Mammary microvascular endothelial cell (primary cell): ENCODE data around the gene GOLGA5. TPM values are rescaled to one million over a fixed set of nuclear protein-coding genes. Genes with fewer than 3 reads are reported as not detected.

Experiments
- total RNA-seq: library from RNA; depleted of rRNA; stranded (reverse); fragments of >200 nt; gene quantifications from 2 replicates; pipeline ENCODE4 v1.2.3, GENCODE V29; 2015

GOLGA5 gene, protein sequence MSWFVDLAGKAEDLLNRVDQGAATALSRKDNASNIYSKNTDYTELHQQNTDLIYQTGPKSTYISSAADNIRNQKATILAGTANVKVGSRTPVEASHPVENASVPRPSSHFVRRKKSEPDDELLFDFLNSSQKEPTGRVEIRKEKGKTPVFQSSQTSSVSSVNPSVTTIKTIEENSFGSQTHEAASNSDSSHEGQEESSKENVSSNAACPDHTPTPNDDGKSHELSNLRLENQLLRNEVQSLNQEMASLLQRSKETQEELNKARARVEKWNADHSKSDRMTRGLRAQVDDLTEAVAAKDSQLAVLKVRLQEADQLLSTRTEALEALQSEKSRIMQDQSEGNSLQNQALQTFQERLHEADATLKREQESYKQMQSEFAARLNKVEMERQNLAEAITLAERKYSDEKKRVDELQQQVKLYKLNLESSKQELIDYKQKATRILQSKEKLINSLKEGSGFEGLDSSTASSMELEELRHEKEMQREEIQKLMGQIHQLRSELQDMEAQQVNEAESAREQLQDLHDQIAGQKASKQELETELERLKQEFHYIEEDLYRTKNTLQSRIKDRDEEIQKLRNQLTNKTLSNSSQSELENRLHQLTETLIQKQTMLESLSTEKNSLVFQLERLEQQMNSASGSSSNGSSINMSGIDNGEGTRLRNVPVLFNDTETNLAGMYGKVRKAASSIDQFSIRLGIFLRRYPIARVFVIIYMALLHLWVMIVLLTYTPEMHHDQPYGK
- total RNA-seq: 25.4 and 32.9 TPM in 2 replicates

DNA sequence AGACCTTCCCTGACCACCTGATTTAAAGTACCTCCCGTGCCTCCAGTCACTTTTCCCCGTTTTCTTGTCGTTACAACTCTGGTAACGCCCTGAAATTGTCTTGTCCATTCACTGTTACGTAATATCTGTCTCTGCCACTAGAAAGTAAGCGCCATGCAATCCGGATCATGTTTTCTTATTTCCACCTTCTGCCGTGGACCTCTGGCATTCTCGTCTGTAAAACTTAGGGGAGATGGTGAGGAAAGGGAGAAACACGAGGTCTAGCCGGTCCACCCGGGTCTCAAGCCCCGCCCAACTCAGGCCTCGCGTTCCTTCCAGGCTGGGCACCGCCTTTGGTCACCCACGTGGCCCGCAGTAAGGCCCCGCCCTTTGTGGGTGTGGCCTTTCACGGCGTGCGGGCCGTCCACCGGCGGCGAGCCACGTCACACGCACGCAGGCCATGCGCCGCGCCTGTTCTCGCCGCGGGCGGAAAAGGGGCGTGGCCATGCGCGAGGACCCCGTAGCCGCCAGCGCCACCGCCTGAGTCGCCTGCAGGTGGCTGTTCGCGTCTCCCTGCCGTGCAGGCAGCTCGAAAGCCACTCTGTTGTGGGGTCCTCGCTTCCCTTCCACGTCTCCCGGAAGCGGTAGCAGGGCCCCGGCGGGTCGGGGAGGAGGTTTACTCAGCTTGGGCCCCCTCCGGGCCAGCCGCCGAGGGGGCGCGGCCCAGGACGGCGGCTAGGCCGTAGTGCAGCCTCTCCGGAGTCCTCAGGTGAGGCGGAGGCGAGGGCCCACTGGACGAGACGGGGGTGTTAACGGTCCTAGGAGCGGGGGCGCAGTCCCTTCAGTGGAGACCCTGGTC is at the start of gene GOLGA5:
Gene GOLGA5 (plus strand): TSS at position 597 of the 838 bp plus-strand sequence. CDS start 3,133 bp downstream, outside the sequence.

DNA sequence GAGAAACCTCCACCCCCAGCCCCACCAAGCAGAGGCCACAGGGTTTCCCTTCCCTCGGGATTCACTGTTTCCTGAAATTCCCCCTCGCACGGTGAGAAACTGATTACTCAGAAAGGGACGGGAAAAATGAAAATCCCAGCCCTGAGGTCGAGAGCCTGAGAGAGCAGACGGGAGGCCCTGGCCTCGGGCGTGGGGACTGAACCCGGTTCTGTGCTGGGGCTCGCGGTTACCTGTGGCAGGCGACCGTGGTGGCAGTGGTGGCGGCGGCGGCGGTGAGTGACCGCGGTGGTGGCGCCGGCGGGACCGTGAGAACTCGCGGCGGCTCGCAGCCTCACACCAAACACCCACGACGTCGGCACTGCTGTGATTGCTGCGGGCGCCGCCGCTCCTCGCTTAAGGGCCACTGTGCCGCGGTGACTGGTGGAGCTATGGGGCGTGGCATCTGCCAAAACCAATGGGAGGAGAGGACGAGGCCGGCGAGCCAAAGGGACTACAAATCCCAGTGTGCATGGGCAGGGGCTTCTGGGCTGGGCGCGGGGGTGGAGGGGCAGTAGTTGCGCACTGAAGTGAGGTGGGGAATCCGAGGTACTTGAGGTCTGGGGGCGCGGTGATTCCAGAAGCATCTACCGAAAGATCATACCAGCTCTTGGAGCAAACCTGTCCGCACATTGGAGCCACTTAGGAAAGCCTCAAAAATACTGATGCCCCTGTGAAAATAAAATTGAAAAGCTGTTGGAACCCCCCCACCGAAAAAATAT is 45.7 kb upstream of the GOLGA5 start, which contains the start of gene LGMN:
Gene LGMN (minus strand): TSS at position 369 of the 758 bp plus-strand sequence. CDS start 15,841 bp downstream, outside the sequence.

Other genes starting within 250 kb of the GOLGA5 start
- 53.2 and 55.3 TPM in 2 replicates for gene LGMN, start 45.7 kb upstream of the GOLGA5 start, total RNA-seq
- not detected in 2 replicates for gene CHGA, start 128.8 kb downstream of the GOLGA5 start, total RNA-seq